Measurements from ENCODE around the gene FAM83G.
A peak's percentile ranks its signal among the peaks of the same experiment; 100 is the strongest.

Gene FAM83G

GRCh38 chr17:19006698-19007097 lies 2.1 kb upstream of the FAM83G start:
- no peak for DNase-seq

GRCh38 chr17:19005789-19006430 lies 1.3 kb upstream of the FAM83G start:
- no peak for DNase-seq

- no peak for DNase-seq
These were observed 691 bp upstream of the FAM83G start for GRCh38 chr17:19005137-19005773.

- DNase-seq = peak; percentile 71
These were observed 782 bp downstream of the FAM83G start for GRCh38 chr17:19003543-19004420.

GRCh38 chr17:19002805-19003542 lies 1.6 kb downstream of the FAM83G start:
- peak; percentile 24 for DNase-seq

GRCh38 chr17:19001907-19002590 lies 2.5 kb downstream of the FAM83G start:
- DNase-seq = no peak

- no peak for DNase-seq
These were observed 3.8 kb downstream of the FAM83G start for GRCh38 chr17:19000531-19001325.

- no peak for DNase-seq
These were observed 4.7 kb downstream of the FAM83G start for GRCh38 chr17:18999911-19000310.

- DNase-seq = no peak
These were observed 5.2 kb downstream of the FAM83G start for GRCh38 chr17:18999394-18999793.

- DNase-seq = no peak
These were observed 6.8 kb downstream of the FAM83G start for GRCh38 chr17:18997650-18998196.

- no peak for DNase-seq
These were observed 8.1 kb downstream of the FAM83G start for GRCh38 chr17:18996458-18996857.

GRCh38 chr17:18995220-18995619 lies 9.3 kb downstream of the FAM83G start:
- DNase-seq = no peak

GRCh38 chr17:18994631-18995030 lies 9.9 kb downstream of the FAM83G start:
- DNase-seq = no peak

GRCh38 chr17:18993905-18994526 lies 10.5 kb downstream of the FAM83G start:
- no peak for DNase-seq

- no peak for DNase-seq
These were observed 12.0 kb downstream of the FAM83G start for GRCh38 chr17:18992454-18993130.

GRCh38 chr17:18991531-18992315 lies 12.8 kb downstream of the FAM83G start:
- DNase-seq = no peak

GRCh38 chr17:18990331-18990730 lies 14.2 kb downstream of the FAM83G start:
- DNase-seq = no peak

- DNase-seq = no peak
These were observed 15.9 kb downstream of the FAM83G start for GRCh38 chr17:18988546-18989173.

All from stimulated activated CD4-positive, alpha-beta T cell treated with anti-CD3 and anti-CD28 coated beads, Interleukin-15, amount 100 ng/mL, for 24 hours (primary cell).